ENCODE data around the gene AKAP13. TPM values are rescaled to one million over a fixed set of nuclear protein-coding genes. Genes with fewer than 3 reads are reported as not detected.
A peak's percentile ranks its signal among the peaks of the same experiment; 100 is the strongest.

Gene AKAP13
- polyA plus RNA-seq, 2 of the 4 experiments (the other 2 are of a cell fraction), result 20.4 to 28.8 TPM

- FAIRE-seq (peak; percentile 93), DNase-seq (ENCODE audit: low read depth in 1 of 2, low spot score in 1 of 2) (peak; percentile 73 to 74), ATAC-seq (peak; percentile 83 to 91)
- Histone ChIP-seq H3K27ac (no peak overlapping the region), H3K4me3 (no peak overlapping the region), H3K4me1 (no peaks in the 10 kb centered on the region), H3K9me3 (peaks cover 27% of the 10 kb centered on the region), H3K4me2 (no peak overlapping the region)
- POLR2A ChIA-PET, result interaction anchor here (0.7 kb wide), 1 partner anchor 110 kb away, joined by 4 read pairs; no protein-coding TSS in a partner anchor
- CTCF ChIA-PET, result interaction anchor here (0.7 to 9.3 kb wide), 27 partner anchors 9 to 434 kb away, joined by 3 to 67 read pairs (median 5); no protein-coding TSS in a partner anchor
- 36% methylated on average over 5 of the region's 5 CpGs for WGBS (ENCODE audit: missing lambda C conversion rate)
- no peak for TF ChIP-seq ZFP36 (IDR thresholded peaks at IDR 0.05; ENCODE audit: borderline replicate concordance, partially characterized antibody)
- TF ChIP-seq PBX3 (IDR thresholded peaks at IDR 0.05), result no peak
- peak; percentile 64 for TF ChIP-seq SMC3 (IDR thresholded peaks at IDR 0.05)
- no peak for TF ChIP-seq CEBPB (IDR thresholded peaks at IDR 0.05)
- TF ChIP-seq ZNF302 (CRISPR knock-in tag; IDR thresholded peaks at IDR 0.05), result no peak
- TF ChIP-seq FOSB (CRISPR knock-in tag; IDR thresholded peaks at IDR 0.05), result no peak
- TF ChIP-seq RARB (CRISPR knock-in tag; IDR thresholded peaks at IDR 0.05), result no peak
- TF ChIP-seq ELK1 (IDR thresholded peaks at IDR 0.05; ENCODE audit: low read depth, low read length), result no peak
- TF ChIP-seq RAD21 (conservative IDR thresholded peaks at IDR 0.05 in 1 of 2, IDR thresholded peaks at IDR 0.05 in 1 of 2), result peak; percentile 82 to 83
- no peak for TF ChIP-seq FOSL2 (IDR thresholded peaks at IDR 0.05)
- 0 out of 2 replicates have a peak, but pooled peaks have one; percentile 3 for TF ChIP-seq FOSL2 (CRISPR knock-in tag; IDR thresholded peaks at IDR 0.05)
- peak; percentile 91 for TF ChIP-seq CTCF (IDR thresholded peaks at IDR 0.05)
- TF ChIP-seq CHD2 (IDR thresholded peaks at IDR 0.05; ENCODE audit: low read length, partially characterized antibody), result no peak
- TF ChIP-seq BCL3 (IDR thresholded peaks at IDR 0.05), result no peak
- no peak for TF ChIP-seq NFE2L2 (conservative IDR thresholded peaks at IDR 0.05; ENCODE audit: low read length)
- no peak for TF ChIP-seq PHF8 (IDR thresholded peaks at IDR 0.05; ENCODE audit: borderline replicate concordance, low read depth)
Measured at GRCh38 chr15:85730001-85730820, 349.8 kb downstream of the AKAP13 start.

- H3K9me3 ChIP-seq, result peaks cover 27% of the 10 kb centered on the region
- TF ChIP-seq HOXB5 (CRISPR knock-in tag; IDR thresholded peaks at IDR 0.05) (no peak), KDM1A (IDR thresholded peaks at IDR 0.05; ENCODE audit: low read depth) (0 out of 2 replicates have a peak, but pooled peaks have one; percentile 30)
- no peak overlapping the region for H3K4me2 ChIP-seq
- FAIRE-seq (no peak), ATAC-seq (no peak), DNase-seq (ENCODE audit: low read depth in 1 of 2, low spot score in 1 of 2) (peak in 1 of 2 experiments; percentile 53)
- no peaks in the 10 kb centered on the region for H3K4me1 ChIP-seq
- ChIA-PET POLR2A (no interaction called here), CTCF (interaction anchor here (1.2 to 9.3 kb wide), 5 partner anchors 7 to 108 kb away, joined by 3 to 67 read pairs (median 7); no protein-coding TSS in a partner anchor)
- H3K4me3 ChIP-seq, result no peak overlapping the region
- H3K27ac ChIP-seq, result no peak overlapping the region
Measured at GRCh38 chr15:85733416-85733815, 353.0 kb downstream of the AKAP13 start.
